Suprapubic skin (tissue), 2 donors: Measurements from ENCODE around the gene SEMA7A.

ENCODE experiments used
- EP300 ChIP-seq: sonication (generic); formaldehyde crosslinking; IDR thresholded peaks from one replicate; pipeline ENCODE4 v1.6.1; 2017; ENCODE audit warnings: antibody characterized with exemption
- POLR2A ChIP-seq, 2 donors: fragments of 450-650 bp; IDR thresholded peaks; one replicate each; pipeline ENCODE4 v1.6.1; 2017; ENCODE audit warnings: antibody characterized with exemption in 2 of 2, mild to moderate bottlenecking in 2 of 2, moderate library complexity in 2 of 2

DNA sequence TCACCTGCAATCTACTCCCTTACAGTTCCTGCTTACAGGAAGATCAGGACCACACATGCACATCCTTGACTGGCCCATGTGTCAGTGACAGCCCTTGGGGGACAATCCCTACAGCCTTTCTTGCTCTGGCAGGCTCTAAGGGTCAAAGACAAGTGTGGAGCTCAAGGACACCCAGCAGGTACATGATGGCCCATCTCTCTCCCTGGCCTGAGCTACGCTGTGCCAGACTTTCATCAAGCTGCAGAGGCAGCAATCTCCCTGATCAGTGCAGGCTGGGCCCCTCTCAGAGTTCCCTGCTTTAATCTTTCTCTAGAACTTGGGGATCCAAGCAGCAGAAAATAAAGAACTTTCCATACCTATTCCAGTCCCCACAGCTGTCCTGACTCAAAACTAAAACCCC, 2.6 kb downstream of the SEMA7A start:
- no peak for TF ChIP-seq EP300
- TF ChIP-seq POLR2A (IDR thresholded peaks at IDR 0.05), result no peak
